ENCODE data around the gene GREB1.

- TF ChIP-seq CTCF (IDR thresholded peaks at IDR 0.05) (no peak), EZH2phosphoT487 (IDR thresholded peaks at IDR 0.05) (no peak), EZH2 (IDR thresholded peaks at IDR 0.05) (no peak)
Observed at GRCh38 chr2:11655495-11655894, 121.7 kb downstream of the GREB1 start.
